Esophagus muscularis mucosa (tissue), 4 donors: ENCODE measurements around the gene KIF16B. TPM values are rescaled to one million over a fixed set of nuclear protein-coding genes. Genes with fewer than 3 reads are reported as not detected.

Experiments used
- DNase-seq: peaks from one replicate; pipeline ENCODE4 v3.0.0-alpha.2; 2017; ENCODE audit errors: extremely low spot score
- H3K27ac ChIP-seq, 4 donors: fragments of 200-600 bp; sonication (generic); replicated peaks in 1 of 4; 1 replicate in 3 of 4; 2 replicates in 1 of 4; pipeline ENCODE4 v1.5.1; 2016 to 2019; ENCODE audit warnings: mild to moderate bottlenecking in 1 of 4
- H3K27me3 ChIP-seq, 4 donors: fragments of 200-600 bp; sonication (generic); one replicate each; pipeline versions ENCODE4 v1.5.1 to v1.6.0; 2016 to 2019
- H3K36me3 ChIP-seq, 4 donors: fragments of 200-600 bp; sonication (generic); one replicate each; pipeline ENCODE4 v1.5.1; 2016 to 2019
- H3K4me1 ChIP-seq, 4 donors: fragments of 200-600 bp; sonication (generic); one replicate each; pipeline ENCODE4 v1.5.1; 2016 to 2019
- H3K4me3 ChIP-seq, 4 donors: fragments of 200-600 bp; sonication (generic); 1 replicate in 2 of 4; 2 replicates in 2 of 4; pipeline ENCODE4 v1.5.1; 2016 to 2019; ENCODE audit warnings: mild to moderate bottlenecking in 4 of 4, moderate library complexity in 1 of 4
- H3K9me3 ChIP-seq, 4 donors: fragments of 200-600 bp; sonication (generic); 1 replicate in 3 of 4; 2 replicates in 1 of 4; pipeline ENCODE4 v1.5.1; 2016 to 2019
- EP300 ChIP-seq: sonication (generic); formaldehyde crosslinking; IDR thresholded peaks from one replicate; pipeline ENCODE4 v1.6.1; 2017; ENCODE audit warnings: antibody characterized with exemption
- POLR2A ChIP-seq: fragments of 450-650 bp; IDR thresholded peaks from one replicate; pipeline ENCODE4 v1.6.1; 2017; ENCODE audit warnings: antibody characterized with exemption, moderate library complexity, mild to moderate bottlenecking, low read depth
- POLR2AphosphoS5 ChIP-seq, 2 donors: sonication (generic); formaldehyde crosslinking; IDR thresholded peaks; one replicate each; pipeline ENCODE4 v1.6.1; 2017; ENCODE audit warnings: antibody characterized with exemption in 2 of 2
- WGBS: methylation state at CpG from one replicate; pipeline ENCODE4 v1.1.5; 2018; 5-methylcytosine and 5-hydroxymethylcytosine counted together
- intact Hi-C: fragments of 100-400 bp; cut with DNase I; formaldehyde crosslinking; loops from one replicate; pipeline ENCODE4 v1.15.1; 2023
- total RNA-seq, 4 donors: library from RNA; depleted of rRNA; stranded (reverse); fragments of >200 nt; gene quantifications; one replicate each; pipeline versions ENCODE4 v1.1.0 to v1.2.1, GENCODE V29; 2016
- TF ChIP-seq, protein P1 (sequence below), 3 experiments: fragments of 200-600 bp in 2 of 3; fragments of 450-650 bp in 1 of 3; sonication (generic) in 2 of 3; IDR thresholded peaks; one replicate each; pipeline ENCODE4 v1.5.1; 2017 to 2019; ENCODE audit warnings: antibody characterized with exemption in 3 of 3, mild to moderate bottlenecking in 2 of 3, moderate library complexity in 1 of 3

The KIF16B gene, protein sequence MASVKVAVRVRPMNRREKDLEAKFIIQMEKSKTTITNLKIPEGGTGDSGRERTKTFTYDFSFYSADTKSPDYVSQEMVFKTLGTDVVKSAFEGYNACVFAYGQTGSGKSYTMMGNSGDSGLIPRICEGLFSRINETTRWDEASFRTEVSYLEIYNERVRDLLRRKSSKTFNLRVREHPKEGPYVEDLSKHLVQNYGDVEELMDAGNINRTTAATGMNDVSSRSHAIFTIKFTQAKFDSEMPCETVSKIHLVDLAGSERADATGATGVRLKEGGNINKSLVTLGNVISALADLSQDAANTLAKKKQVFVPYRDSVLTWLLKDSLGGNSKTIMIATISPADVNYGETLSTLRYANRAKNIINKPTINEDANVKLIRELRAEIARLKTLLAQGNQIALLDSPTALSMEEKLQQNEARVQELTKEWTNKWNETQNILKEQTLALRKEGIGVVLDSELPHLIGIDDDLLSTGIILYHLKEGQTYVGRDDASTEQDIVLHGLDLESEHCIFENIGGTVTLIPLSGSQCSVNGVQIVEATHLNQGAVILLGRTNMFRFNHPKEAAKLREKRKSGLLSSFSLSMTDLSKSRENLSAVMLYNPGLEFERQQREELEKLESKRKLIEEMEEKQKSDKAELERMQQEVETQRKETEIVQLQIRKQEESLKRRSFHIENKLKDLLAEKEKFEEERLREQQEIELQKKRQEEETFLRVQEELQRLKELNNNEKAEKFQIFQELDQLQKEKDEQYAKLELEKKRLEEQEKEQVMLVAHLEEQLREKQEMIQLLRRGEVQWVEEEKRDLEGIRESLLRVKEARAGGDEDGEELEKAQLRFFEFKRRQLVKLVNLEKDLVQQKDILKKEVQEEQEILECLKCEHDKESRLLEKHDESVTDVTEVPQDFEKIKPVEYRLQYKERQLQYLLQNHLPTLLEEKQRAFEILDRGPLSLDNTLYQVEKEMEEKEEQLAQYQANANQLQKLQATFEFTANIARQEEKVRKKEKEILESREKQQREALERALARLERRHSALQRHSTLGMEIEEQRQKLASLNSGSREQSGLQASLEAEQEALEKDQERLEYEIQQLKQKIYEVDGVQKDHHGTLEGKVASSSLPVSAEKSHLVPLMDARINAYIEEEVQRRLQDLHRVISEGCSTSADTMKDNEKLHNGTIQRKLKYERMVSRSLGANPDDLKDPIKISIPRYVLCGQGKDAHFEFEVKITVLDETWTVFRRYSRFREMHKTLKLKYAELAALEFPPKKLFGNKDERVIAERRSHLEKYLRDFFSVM (N-terminal part only)
- total RNA-seq: 10 to 100 TPM; 15.4 to 21.1 (median 19.3) TPM

DNA sequence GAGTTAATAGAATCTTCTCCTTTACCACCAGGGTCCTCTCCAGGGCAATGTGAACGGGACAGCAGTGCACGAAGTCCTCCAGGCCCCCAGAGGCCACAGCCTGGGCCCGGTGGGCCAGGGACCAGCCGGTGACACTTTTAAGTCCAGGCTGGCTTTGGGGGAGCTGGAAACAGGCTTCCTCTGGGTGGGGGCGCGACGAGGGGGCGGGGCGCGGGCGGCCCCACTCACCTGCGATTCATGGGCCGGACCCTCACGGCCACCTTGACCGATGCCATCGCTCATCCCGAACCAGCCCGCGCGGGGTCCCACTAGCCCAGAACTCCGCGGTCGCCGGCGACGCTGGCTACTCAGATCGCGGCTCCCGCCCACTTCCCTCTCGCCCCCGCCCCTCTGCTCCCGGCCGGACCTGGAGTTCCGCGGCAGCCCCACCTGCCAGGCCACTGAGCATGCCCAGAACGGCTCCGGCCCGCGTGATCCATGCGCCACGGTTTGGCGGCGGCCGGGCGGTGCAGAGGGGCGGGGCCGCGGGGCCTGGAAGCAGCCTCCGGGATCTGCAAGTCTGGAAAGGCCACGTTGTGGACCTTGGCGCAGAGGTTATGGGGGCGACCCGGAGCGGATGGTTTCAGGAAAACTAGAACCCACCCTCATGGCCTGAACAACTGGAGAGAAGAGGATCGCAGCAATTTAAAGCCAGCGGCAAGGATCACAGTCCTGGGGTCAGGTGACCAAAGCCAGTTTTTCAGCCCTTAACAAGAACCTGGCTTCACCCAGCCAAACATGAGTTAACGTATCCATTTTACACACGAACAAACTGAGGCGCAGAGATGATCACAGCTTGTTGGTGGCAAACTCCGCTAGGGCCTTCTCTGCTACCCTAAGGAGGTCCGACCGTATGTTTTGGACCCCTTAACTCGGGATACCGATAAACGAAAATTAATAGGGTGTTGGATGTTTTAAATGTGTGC lies at the start of gene KIF16B:
KIF16B (minus strand) TSS at position 448 of the 965 bp plus-strand sequence; CDS start at position 275, 173 bp downstream.
- Histone ChIP-seq H3K4me3 (peak within 1 kb of the TSS; percentile 87 to 95 (median 91)), H3K4me1 (peaks cover 7 to 42% (median 39%) of the 10 kb centered on the region in 4 donors), H3K27me3 (no peaks in the 10 kb centered on the region), H3K27ac (peak within 1 kb of the TSS; percentile 79 to 83 (median 81)), H3K9me3 (no peaks in the 10 kb centered on the region), H3K36me3 (no peaks in the 10 kb centered on the region)
- peak; percentile 64 to 87 for TF ChIP-seq POLR2AphosphoS5 (IDR thresholded peaks at IDR 0.05)
- peak; percentile 48 for TF ChIP-seq POLR2A
- TF ChIP-seq EP300: no peak
- TF ChIP-seq, protein P1, sequence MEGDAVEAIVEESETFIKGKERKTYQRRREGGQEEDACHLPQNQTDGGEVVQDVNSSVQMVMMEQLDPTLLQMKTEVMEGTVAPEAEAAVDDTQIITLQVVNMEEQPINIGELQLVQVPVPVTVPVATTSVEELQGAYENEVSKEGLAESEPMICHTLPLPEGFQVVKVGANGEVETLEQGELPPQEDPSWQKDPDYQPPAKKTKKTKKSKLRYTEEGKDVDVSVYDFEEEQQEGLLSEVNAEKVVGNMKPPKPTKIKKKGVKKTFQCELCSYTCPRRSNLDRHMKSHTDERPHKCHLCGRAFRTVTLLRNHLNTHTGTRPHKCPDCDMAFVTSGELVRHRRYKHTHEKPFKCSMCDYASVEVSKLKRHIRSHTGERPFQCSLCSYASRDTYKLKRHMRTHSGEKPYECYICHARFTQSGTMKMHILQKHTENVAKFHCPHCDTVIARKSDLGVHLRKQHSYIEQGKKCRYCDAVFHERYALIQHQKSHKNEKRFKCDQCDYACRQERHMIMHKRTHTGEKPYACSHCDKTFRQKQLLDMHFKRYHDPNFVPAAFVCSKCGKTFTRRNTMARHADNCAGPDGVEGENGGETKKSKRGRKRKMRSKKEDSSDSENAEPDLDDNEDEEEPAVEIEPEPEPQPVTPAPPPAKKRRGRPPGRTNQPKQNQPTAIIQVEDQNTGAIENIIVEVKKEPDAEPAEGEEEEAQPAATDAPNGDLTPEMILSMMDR (IDR thresholded peaks at IDR 0.05): peak in 1 of 3 experiments; percentile 22
- peak; percentile 97 for DNase-seq
- 22% methylated on average over 30 of the region's 65 CpGs for WGBS
- intact Hi-C loops: loop anchor here (5.0 kb wide), 1 partner anchor 154 kb away; no protein-coding TSS in a partner anchor

DNA sequence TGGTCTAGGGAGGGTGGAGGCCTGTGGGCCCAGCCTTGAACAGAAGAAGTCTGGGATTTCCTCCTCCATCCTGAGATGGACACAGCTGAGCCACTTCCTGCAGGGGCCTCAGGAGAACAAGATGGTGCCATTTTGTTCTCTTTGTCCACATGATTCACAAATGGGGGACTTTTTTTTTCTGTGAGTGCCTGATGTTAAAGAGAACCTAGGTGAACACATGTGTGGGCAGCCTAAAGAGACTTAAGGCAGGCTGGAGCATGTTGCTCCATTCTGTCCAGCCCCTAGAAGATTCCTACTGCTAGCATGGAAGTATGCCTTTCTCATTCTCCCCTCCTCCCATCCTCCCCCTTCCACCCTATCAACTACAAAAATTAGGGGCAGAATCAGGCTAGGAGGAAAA lies 49.3 kb upstream of the KIF16B start:
- intact Hi-C loops: no loop called here
- TF ChIP-seq, protein P1 (IDR thresholded peaks at IDR 0.05): no peak
- TF ChIP-seq EP300: no peak
- no peak for TF ChIP-seq POLR2AphosphoS5 (IDR thresholded peaks at IDR 0.05)
- no peak for TF ChIP-seq POLR2A
- no peaks in the 10 kb centered on the region for H3K4me1 ChIP-seq
- peaks cover 0 to 1% (median 0%) of the 10 kb centered on the region in 4 donors for H3K9me3 ChIP-seq
- H3K27me3 ChIP-seq: no peaks in the 10 kb centered on the region
- no peak for DNase-seq
- H3K27ac ChIP-seq: no peak overlapping the region
- no peaks in the 10 kb centered on the region for H3K36me3 ChIP-seq
- no peak overlapping the region for H3K4me3 ChIP-seq

DNA sequence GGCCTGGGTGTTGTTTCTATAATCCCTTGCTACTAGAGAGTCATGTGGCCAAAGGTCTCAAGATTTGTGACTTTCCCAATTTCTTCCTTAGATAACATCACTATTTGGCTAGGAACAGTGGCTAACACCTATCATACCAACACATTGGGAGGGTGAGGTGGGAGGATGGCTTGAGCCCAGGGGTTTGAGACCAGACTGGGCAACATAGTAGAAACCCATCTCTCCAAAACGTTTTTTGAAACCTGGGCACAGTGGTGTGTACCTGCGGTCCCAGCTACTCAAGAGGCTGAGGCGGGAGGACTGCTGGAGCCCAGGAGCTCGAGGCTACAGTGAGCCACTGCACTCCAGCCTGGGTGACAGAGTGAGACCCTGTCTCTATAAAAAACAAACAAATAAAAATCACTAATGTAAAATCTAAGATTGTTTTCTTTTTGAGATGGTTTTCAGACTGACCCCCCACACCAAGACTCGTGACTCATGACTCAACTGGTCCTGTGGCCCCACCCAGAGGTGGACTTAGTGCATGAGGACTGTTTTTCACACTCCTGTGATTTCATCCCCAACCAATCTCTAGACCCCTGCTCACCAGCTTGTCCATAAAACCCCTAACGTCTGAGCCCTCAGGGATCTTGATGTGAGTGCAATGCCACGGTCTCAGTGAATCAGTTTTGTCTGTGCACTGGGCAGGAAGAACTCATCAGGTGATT lies 48.3 kb upstream of the KIF16B start:
- no peak for DNase-seq
- WGBS: 81% methylated on average over 7 of the region's 7 CpGs
- Histone ChIP-seq H3K9me3 (peaks cover 0 to 5% (median 0%) of the 10 kb centered on the region in 4 donors), H3K36me3 (no peaks in the 10 kb centered on the region), H3K4me1 (no peaks in the 10 kb centered on the region), H3K4me3 (no peak overlapping the region), H3K27ac (no peak overlapping the region), H3K27me3 (no peaks in the 10 kb centered on the region)
- intact Hi-C loops: no loop called here
- TF ChIP-seq, protein P1 (IDR thresholded peaks at IDR 0.05): no peak
- TF ChIP-seq POLR2AphosphoS5 (IDR thresholded peaks at IDR 0.05) (no peak), EP300 (no peak), POLR2A (no peak)
